Measurements from ENCODE around the gene DCTN4. TPM values are rescaled to one million over a fixed set of nuclear protein-coding genes. Genes with fewer than 3 reads are reported as not detected.
"Not testable (repeated sequence)": the region's sequence is repeated elsewhere in the genome, so short reads cannot be mapped to it uniquely, and the experiment has no call there.

The DCTN4 gene
- total RNA-seq, 1 donor from 2014 or later, result 83.3 TPM

GRCh38 chr5:150750469-150750868 is 8.3 kb downstream of the DCTN4 start:
- Mint-ChIP-seq H3K27ac (ENCODE audit: unreplicated experiment) (no peak overlapping the region), H3K36me3 (ENCODE audit: low read depth) (peaks cover 12% of the 10 kb centered on the region), H3K27me3 (ENCODE audit: low read depth) (no peaks in the 10 kb centered on the region), H3K9me3 (peaks cover under 1% of the 10 kb centered on the region), H3K4me3 (no peak overlapping the region), H3K4me1 (peaks cover 3% of the 10 kb centered on the region)
- no peak for TF ChIP-seq CTCF (conservative IDR thresholded peaks at IDR 0.05)
- DNase-seq (ENCODE audit: low read depth, low spot score), result no peak

- peaks cover 36% of the 10 kb centered on the region for H3K36me3 Mint-ChIP-seq (ENCODE audit: low read depth)
- not testable (repeated sequence) for H3K4me3 Mint-ChIP-seq; H3K4me1 Mint-ChIP-seq; H3K27me3 Mint-ChIP-seq (ENCODE audit: low read depth); H3K27ac Mint-ChIP-seq (ENCODE audit: unreplicated experiment); DNase-seq (ENCODE audit: low read depth, low spot score); H3K9me3 Mint-ChIP-seq
These were observed 15.7 kb downstream of the DCTN4 start for GRCh38 chr5:150743142-150743488.

- not testable (repeated sequence) for DNase-seq (ENCODE audit: low read depth, low spot score)
- H3K36me3 Mint-ChIP-seq (ENCODE audit: low read depth), result peaks cover 38% of the 10 kb centered on the region
These were observed 16.2 kb downstream of the DCTN4 start for GRCh38 chr5:150742455-150743141.

GRCh38 chr5:150740992-150741391 is 17.8 kb downstream of the DCTN4 start:
- H3K4me3 Mint-ChIP-seq, result no peak overlapping the region
- peaks cover 12% of the 10 kb centered on the region for H3K9me3 Mint-ChIP-seq
- H3K4me1 Mint-ChIP-seq, result no peaks in the 10 kb centered on the region
- no peak for TF ChIP-seq CTCF (conservative IDR thresholded peaks at IDR 0.05)
- no peak for DNase-seq (ENCODE audit: low read depth, low spot score)
- no peaks in the 10 kb centered on the region for H3K27me3 Mint-ChIP-seq (ENCODE audit: low read depth)
- peaks cover 50% of the 10 kb centered on the region for H3K36me3 Mint-ChIP-seq (ENCODE audit: low read depth)
- H3K27ac Mint-ChIP-seq (ENCODE audit: unreplicated experiment), result no peak overlapping the region

More at GRCh38 chr5:150742455-150743141, 16.2 kb downstream of the DCTN4 start:
- H3K9me3 Mint-ChIP-seq; H3K4me3 Mint-ChIP-seq; H3K27ac Mint-ChIP-seq (ENCODE audit: unreplicated experiment); H3K4me1 Mint-ChIP-seq; H3K27me3 Mint-ChIP-seq (ENCODE audit: low read depth): not testable (repeated sequence)

- no peak for DNase-seq (ENCODE audit: low read depth, low spot score)
- no peaks in the 10 kb centered on the region for H3K27me3 Mint-ChIP-seq (ENCODE audit: low read depth)
- H3K4me3 Mint-ChIP-seq, result no peak overlapping the region
- TF ChIP-seq CTCF (conservative IDR thresholded peaks at IDR 0.05), result no peak
- H3K36me3 Mint-ChIP-seq (ENCODE audit: low read depth), result peaks cover 54% of the 10 kb centered on the region
- H3K4me1 Mint-ChIP-seq, result no peaks in the 10 kb centered on the region
- peaks cover 7% of the 10 kb centered on the region for H3K9me3 Mint-ChIP-seq
- H3K27ac Mint-ChIP-seq (ENCODE audit: unreplicated experiment), result no peak overlapping the region
These were observed 20.0 kb downstream of the DCTN4 start for GRCh38 chr5:150738862-150739261.

- Mint-ChIP-seq H3K9me3 (peaks cover 4% of the 10 kb centered on the region), H3K36me3 (ENCODE audit: low read depth) (peaks cover 43% of the 10 kb centered on the region), H3K27me3 (ENCODE audit: low read depth) (no peaks in the 10 kb centered on the region), H3K27ac (ENCODE audit: unreplicated experiment) (no peak overlapping the region), H3K4me1 (no peaks in the 10 kb centered on the region), H3K4me3 (no peak overlapping the region)
- no peak for DNase-seq (ENCODE audit: low read depth, low spot score)
- no peak for TF ChIP-seq CTCF (conservative IDR thresholded peaks at IDR 0.05)
These were observed 24.0 kb downstream of the DCTN4 start for GRCh38 chr5:150734579-150735384.

All from neural crest cell (in vitro differentiated cells).